GM20431 (cell line): ENCODE results near the gene TDRD5.

Experiments used
- in situ Hi-C: fragments of 300-500 bp; cut with MseI, MboI; formaldehyde crosslinking; loops from one replicate; pipeline ENCODE4 v1.15.0; 2020; ENCODE audit warnings: low sequenced_read_pairs; ENCODE audit not compliant: unreplicated experiment

Gene TDRD5

GRCh38 chr1:179731643-179732042 lies 140.0 kb downstream of the TDRD5 start:
- in situ Hi-C loops, result no loop called here
